GOT3 (cell line): ENCODE results near the gene TMPRSS3.

ENCODE experiments used
- DNase-seq: peaks from one replicate; lab custom pipeline; 2025; ENCODE audit warnings: mixed read lengths; lab: John Stamatoyannopoulos, UW

Gene TMPRSS3

GRCh38 chr21:42395905-42396651 is at the start of gene TMPRSS3:
TSS of gene TMPRSS3 (minus strand) at chr21:42396052. CDS start at chr21:42395417, 635 bp downstream.
- DNase-seq: no peak

GRCh38 chr21:42445311-42445710 is 49.5 kb upstream of the TMPRSS3 start:
- DNase-seq: no peak

GRCh38 chr21:42444745-42445059 is 48.9 kb upstream of the TMPRSS3 start:
- no peak for DNase-seq

DNA sequence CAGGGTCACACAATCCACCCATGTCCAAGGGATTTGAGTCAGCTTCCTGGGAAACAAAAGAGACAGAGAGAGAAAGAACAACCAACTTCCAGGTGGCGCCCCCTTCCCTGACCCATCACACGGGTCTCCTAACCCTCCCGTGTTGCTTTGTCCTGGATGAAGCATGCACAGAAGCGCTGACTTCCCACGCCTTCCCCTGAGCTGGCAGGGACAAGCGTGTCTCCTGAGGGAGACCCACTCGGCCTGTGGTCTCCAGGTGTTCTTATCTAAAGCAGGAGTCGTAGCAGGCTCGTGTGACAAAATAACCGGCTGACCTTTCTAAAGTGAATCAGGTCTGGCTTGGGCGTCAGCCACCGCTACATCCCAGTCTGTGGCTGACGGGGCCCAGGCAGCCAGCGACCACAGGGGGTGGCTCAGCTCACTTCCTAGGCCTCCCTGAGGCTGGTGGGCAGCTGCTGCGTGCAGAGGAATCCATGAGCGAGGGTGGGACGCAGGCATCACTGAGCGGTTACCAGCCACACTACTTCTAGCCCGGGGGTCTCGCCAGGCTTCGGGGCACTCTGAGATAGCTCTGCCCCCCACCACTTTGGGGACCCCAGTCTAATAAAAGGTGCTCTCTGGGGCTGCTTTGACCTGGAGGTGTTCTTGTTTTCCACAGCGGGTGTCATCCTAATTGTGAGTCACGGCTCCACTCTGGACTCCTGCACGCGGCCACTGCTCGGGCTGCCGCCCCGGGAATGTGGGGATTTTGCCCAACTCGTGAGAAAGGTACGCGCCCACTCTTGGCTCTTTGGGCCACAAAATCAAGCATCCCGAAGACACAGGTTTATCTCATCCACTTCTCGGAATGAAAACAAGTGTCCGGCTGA is 48.3 kb upstream of the TMPRSS3 start:
- no peak for DNase-seq

DNA sequence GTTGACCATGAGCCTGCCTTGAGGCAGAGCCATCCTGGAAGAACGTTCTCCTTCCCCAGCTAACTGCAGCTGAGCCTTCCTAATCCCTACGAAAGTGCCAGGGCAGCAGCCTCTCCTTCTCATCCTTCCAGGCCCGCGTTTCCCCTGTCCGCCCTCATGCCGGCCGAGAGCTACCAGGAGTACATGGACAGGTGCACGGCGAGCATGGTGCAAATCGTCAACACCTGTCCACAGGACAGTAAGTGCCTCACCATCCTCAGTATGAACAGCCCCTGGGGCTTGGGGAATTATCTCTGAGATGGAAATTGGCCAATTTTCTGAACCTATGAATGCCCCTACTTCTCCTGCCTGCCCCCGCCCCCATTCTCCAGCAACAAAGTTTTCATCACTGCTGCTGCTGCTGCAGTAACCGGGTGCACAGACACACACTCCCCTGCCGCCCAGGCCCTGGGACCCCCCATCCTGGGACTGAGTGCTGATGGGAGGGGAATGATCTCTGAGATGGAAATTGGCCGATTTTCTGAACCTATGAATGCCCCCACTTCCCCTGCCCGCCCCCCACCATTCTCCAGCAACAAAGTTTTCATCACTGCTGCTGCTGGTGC is 47.4 kb upstream of the TMPRSS3 start:
- DNase-seq: no peak

- no peak for DNase-seq
Observed at GRCh38 chr21:42441963-42442362, 46.1 kb upstream of the TMPRSS3 start.

DNA sequence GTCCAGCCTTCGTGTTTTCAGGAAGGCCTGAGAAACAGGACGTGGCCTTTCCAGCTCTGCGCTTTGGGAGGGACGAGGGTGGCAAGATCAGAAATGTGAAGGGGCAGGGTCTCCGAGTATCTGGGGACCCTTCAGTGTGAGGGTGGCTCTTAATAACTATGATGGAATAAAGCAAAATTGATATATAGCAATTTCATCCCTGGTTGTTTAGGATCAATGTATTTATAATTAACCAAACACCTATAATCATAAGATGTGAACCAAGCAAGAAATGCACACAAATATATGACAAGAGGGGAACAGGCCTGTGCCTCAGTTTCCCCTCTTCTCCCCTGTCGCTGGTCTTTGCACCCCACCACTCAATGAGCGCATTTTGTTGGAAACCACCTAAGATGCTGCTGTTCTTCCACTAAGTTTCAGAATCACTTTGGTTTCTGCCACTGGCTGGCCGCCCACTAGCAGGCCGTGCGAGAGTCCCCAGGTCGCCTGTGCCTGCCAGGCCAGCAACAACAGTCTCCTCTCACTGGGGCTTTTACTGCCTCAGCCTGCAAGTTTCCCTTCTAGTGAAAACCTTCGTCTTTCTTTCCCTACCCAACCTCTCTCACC is 44.4 kb upstream of the TMPRSS3 start:
- DNase-seq: no peak

DNA sequence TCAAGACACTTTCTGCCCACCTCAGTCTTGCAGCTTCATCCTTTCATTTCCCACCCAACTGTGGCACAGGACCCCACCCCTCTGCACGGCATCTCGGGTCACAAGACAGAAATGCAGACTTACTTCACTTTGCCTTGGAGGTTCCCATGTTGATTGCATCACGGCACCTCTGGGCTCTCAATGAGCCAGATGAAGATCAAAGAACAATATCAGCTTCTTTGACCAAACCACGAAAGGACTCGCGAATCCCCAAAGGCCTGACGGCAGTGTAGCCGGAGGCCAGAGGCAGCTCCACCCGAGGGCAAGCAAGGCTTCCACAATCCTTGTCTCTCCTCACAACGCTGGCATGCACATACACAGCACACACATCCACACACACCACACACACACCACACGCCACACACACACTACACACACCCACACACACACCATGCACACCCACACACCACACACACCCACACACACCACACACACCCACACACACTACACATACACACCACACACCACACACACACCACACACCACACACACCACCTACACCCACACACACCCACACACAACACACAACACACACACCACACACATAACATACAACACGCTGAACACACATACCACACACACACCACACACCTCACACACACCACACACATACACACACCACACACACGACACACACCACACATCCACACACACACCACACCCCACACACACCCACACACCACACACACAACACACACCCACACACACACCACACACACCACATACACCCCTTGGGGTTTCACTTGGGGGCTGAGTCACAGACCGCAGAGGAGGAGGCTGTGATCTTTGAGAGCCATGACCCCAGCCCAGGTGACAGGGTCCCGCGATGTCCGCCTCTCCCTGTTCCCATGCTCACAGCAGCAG is 43.7 kb upstream of the TMPRSS3 start:
- DNase-seq: no peak

- DNase-seq: no peak
Observed at GRCh38 chr21:42438316-42439205, 42.7 kb upstream of the TMPRSS3 start.

DNA sequence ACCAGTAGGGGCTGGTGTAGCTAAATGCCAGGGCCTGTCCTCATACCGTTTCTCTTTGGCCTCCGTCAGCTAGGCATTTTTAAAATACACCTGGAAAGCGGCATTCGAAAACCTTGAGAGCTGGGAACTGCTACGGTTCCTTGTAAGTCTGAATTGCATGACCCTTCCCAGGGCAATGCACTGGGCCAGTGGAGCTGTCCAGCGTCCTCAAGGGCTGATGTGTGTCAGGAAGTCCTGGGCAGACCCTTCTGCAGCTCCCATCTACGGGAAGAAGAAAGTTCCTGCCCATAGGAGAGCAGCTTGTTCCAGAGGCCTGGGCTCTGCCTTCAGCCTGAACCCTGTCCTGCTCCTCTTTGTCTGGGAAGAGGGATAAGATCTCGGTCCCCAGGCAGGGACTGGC is 41.9 kb upstream of the TMPRSS3 start:
- DNase-seq: no peak

GRCh38 chr21:42436914-42437313 is 41.1 kb upstream of the TMPRSS3 start:
- no peak for DNase-seq

DNA sequence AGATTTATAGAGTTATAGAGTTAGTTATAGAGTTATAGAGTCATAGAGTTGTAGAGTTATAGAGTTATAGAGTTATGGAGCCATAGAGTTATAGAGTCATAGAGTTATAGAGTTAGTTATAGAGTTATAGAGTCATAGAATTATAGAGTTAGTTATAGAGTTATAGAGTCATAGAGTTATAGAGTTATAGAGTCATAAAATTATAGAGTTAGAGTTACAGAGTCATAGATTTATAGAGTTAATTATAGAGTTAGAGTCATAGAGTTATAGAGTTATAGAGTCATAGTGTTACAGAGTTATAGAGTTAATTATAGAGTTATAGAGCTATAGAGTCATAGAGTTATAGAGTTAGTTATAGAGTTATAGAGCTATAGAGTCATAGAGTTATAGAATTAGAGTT is 40.0 kb upstream of the TMPRSS3 start:
- no peak for DNase-seq

DNA sequence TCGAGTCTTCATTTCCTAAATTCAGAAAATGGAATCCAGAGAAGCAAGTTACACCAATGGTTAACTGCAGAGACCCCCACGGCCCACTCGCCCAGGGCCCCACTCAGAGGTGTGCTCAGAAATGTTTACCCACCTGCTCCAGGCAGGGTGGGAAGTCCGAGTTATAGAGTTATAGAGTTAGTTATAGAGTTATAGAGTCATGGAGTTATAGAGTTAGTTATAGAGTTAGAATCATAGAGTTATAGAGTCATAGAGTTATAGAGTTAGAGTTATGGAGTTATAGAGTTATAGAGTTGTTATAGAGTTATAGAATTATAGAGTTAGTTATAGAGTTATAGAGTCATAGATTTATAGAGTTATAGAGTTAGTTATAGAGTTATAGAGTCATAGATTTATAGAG is 39.5 kb upstream of the TMPRSS3 start:
- no peak for DNase-seq

- no peak for DNase-seq
Observed at GRCh38 chr21:42434884-42435283, 39.0 kb upstream of the TMPRSS3 start.

DNA sequence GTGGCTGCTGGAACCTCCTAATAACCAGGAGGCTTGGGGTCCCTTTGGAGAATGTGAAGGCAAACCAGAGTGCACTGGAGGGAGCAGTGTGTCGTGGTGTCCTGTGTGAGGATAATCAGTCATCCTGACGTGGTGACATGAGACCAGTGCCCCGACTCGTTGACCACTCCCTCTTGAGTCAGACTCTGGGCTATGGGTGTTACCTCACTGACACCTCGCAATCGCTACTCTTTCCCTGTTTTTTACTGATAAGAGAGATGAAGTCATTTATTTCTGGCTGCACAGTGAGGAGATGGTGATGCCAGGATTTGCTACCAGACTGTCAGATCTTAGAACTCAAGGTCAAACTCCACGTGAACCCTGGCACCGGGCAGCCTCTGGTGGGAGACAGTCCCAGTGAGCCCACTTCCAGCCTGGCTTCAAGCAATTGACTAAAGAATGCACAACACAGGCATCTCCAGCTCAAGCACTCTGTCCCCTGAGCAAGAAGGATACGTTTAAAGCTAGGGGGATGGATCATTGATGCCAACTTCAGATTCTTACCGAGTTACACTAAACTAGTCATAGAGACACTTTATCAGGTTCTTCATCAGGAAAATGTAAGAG is 38.2 kb upstream of the TMPRSS3 start:
- no peak for DNase-seq

- DNase-seq: no peak
Observed at GRCh38 chr21:42432695-42433094, 36.8 kb upstream of the TMPRSS3 start.

GRCh38 chr21:42431196-42431595 is 35.3 kb upstream of the TMPRSS3 start:
- no peak for DNase-seq

- DNase-seq: no peak
Observed at GRCh38 chr21:42430521-42430920, 34.7 kb upstream of the TMPRSS3 start.

GRCh38 chr21:42429856-42430255 is 34.0 kb upstream of the TMPRSS3 start:
- no peak for DNase-seq

DNA sequence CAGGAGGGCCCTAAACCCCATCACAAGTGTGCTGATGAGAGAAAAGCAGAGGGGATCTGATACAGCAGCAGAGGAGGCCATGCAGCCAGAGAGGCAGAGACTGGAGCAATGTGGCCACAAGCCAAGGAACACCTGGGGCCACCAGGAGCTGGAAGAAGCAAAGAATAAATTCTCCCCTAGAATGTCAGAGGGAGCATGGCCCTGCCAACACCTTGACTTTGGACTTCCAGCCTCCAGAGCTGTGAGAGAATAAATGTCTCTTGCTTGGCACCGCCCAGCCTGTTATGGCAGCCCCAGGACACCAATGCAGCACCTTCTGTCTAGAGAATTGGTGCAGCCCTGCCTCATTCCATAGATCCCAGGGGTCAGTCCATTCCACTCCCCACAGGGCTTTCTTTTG is 33.2 kb upstream of the TMPRSS3 start:
- DNase-seq: no peak
